ENCODE measurements around the gene ASIC1.
"Not testable (repeated sequence)": the region's sequence is repeated elsewhere in the genome, so short reads cannot be mapped to it uniquely, and the experiment has no call there.

The ASIC1 gene

DNA sequence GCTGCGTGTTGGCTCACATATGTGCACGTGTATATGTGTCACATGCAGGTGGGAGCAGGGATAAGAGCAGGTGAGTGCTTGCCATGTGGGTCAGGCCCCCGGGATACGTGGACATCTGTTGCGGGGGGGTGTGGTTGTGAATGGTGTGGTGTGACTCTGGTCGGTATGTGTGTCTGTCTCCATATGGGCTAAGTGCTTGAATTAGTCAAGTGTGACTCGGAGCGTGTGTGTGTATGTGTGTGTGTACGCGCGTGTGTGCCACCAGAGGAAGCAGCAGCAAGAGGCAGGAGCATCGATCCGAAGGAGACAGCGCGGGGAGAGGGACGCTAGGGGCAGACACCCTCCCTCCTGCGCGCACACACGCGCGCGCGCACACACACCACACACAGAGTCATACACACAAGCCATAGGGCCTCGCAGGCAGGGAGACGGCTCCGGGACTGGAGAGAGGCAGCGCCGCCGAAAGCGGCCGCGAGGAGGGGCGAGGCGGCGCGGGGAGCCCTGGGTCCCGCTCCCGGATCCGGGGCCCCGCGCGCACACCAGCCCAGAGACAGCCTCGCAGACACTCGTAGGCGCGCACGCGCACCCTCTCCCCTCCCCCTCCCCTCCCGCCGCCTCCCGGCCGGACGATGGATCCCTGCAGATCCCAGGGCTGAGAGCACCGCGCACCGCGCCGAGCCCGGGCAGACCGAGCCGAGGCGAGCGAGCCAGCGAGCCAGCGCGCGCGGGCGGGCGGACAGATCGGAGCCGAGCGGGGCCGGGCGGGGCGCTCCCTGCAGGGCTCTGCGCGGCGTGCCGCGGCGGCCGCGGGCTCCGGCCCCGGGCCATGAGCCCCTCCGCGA, at the start of gene ASIC1:
Gene ASIC1 (plus strand): TSS at position 597 of the 842 bp plus-strand sequence. CDS start 1,171 bp downstream, outside the sequence.
- no peak for DNase-seq

DNA sequence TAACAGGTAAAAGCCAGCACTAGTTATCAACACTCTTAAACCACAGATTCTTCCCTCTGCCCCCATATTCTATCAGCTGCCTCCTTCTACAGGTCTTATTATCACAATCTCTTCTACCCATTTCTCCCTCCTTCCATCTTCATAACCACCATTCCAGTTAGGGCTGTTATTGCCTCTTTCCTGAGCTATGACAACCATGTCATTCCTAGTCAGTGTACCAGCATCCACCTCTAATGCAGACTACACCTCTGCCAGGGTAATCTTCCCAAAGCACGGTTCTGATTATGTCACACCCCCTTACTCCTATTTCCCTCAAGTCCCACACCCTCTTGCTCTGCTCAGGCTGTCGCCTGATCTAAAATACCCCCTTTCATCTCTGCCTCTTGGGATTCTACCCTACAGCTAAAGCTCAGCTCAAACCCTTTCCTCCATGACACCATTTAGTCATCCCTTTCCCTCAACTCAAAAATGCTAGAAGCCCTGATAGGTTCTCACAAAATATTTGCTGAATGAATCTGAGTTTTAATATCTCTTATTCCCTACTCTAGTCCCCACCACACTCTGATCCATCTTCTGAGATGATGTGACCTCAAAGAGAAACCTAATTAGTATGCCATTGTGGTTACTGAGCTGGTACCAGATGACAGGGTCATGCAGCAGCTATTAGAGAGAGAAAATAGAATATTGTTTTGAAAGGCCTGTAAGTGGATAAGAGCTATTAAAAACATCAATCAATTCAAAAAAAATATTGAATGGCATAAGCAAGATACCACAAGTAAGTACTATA, 43.8 kb upstream of the ASIC1 start:
- no peak for DNase-seq

DNA sequence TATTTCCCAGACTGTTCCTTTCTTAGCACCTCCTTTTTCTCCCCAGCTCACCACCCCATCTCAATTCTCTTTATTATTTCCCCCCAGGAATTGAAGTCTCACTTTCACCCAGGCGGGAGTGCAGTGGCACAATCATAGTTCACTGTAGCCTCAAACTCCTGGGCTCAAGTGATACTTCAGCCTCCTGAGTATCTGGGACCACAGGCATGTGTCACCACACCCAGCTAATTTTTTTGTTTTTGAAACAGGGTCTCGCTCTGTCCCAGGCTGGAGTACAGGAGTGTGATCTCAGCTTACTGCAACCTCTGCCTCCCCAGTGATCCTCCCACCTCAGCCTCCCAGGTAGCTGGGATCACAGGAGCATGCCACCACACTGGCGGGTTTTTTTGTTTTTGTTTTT, 43.1 kb upstream of the ASIC1 start:
- no peak for DNase-seq

DNA sequence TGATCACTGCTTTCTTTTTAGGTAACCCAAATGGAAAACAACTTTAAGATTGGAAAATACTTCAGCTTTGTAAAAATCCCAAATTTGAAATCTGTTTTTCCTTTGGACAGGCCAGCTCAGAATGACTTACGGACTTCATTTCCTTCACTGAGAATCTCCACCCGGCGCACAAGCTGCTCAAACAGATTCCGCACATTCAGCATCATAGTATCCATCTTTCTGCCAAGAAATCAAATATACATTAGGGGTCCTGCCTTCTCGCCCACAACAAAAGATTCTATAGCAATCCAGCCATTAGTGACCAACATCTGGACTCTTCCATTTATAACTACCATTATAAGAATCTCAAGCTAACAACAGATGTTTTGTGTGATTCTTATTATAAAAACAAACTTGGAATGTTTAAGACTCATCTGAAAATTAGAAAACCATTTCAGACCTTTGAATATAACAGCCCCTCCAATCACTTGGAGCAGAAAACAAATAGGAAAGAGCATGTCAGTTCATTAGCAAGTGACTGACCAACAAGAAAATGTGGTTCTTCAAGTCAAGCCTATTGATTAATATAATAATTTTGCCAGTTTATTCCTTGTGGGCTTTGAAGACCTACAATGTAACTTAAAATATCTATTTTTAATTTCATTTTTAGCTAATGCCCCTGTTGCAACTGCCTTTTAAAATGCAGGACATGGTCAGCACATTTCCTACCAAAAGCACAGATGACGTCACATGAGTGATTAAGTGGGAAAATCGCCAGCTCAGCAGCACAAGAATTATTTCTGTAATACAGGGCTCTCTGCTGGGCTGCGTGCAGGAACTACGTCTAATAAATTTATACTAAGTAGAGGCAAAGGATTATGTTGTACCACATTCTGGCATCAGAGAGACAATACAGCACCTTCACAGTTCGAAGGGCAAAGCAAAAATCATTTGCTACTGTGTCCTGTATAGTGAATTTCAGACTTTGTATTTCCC, 40.6 kb upstream of the ASIC1 start:
- no peak for DNase-seq

DNA sequence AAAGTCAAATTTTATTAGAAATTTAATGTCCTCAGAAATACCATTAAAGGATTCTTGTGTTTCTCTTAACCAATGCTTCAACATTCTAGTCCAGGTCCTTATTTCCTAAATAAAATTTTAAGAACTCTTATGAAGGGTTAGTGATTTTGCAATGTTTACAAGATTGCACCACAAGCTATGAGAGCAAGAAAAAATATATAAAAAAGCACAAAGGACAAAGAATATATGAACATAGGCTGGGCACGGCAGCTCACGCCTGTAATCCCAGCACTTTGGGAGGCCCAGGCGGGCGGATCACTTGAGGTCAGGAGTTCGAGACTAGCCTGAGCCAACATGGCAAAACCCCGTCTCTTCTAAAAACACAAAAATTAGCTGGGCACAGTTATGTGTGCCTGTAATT, 39.8 kb upstream of the ASIC1 start:
- DNase-seq, result no peak

DNA sequence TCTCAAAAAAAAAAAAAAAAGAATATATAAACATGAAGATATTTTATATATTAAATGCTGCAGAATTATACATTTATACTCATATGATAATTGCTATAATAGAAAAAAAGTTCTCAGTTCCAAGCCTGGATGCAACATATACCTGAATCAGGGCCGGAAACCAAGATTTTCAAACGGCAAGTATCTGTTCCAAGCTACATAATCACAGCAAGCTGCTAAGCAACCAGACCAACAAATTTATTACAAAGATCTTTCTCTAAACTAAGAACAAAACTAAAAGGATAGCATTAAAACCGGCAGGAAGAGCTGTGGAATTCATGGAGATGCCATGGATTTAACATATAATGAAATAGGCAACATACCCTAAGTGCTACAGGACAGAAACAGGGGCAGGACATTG, 39.2 kb upstream of the ASIC1 start:
- DNase-seq, result no peak

DNA sequence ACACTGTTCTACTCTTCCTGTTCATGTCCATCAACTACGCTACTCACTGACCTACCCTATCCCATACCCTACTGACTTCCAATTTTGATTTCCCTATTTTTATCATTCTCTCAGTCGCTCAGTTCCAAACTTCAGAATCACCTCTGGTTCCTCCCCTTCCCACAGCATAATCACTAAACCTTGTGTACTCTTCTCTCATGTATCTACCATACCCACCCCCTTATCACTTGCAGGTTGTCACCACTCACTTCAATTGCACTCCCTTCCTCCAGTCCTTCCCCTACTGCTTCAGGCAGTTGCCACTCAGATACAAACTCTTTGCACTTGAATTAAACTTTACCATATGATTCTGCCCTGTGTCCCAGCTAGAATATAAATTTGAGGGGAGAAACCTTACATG, 38.4 kb upstream of the ASIC1 start:
- no peak for DNase-seq

DNA sequence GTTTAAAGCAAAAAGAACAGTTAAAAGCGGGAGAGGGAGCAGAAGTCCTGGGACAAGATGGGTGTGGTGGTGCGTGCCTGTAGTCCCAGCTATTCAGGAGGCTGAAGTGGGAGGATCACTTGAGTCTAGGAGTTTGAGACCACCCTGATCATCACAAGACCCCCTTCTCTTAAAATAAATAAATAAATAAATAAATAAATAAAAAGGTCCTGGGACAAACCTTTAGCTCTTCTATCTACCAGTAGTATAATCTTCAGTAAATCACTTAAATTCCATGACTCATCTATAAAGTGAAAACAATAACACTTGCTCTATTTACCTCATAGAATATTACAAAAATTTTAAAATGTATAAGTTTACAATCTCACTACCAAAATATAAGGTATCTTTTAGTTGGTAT, 37.9 kb upstream of the ASIC1 start:
- no peak for DNase-seq

DNA sequence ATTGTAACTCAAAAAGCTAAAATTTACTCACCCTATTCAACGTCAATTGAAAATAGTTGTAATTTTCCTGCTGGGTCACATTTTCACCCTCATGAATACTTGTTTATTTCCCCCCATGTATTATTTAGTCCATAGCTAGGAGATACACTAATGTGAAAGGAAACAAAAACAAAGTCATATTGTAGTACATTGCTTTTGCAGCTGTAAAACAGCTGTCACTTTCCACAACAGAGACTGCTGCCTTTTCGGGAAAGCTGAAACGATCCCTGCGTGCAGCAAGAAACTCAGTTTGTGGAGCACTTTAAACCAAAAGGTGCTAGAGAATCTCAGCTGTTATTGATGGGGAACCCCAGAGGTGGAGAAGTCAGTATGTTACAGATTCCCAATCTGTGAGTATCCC, 36.4 kb upstream of the ASIC1 start:
- no peak for DNase-seq

DNA sequence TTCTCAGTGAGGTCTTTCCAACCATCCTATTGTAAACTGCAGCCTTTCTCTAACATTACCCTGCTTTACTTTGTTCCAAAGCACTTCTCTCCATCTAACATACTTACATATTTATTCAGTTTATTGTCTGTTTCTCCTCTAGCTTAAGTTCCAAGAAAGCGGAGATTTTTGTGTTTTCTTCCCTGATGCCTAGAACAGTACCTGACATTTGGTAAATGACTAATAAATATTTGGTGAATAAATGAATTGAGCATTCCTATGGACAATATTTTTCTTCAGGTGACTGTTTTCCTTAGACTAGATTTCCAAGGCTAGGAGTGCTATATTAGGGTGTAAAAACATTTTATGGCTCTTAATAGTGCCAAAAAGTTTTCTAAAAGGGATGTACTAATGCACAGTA, 34.5 kb upstream of the ASIC1 start:
- DNase-seq, result no peak

DNA sequence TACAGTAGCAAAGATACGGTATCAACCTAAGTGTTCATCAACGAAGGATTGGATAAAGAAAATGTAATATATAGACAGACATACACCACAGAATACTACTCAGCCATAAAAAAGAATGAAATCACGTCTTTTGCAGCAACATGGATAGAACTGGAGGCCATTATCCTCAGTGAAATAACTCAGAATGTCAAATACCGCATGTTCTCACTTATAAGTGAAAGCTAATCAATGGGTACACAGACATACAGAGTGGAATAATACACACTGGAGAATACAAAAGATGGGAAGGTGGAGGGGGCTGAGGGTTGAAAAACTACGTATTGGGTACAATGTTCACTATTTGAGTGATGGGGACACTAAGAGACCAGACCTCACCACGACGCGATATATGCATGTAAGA, 33.2 kb upstream of the ASIC1 start:
- DNase-seq, result no peak

DNA sequence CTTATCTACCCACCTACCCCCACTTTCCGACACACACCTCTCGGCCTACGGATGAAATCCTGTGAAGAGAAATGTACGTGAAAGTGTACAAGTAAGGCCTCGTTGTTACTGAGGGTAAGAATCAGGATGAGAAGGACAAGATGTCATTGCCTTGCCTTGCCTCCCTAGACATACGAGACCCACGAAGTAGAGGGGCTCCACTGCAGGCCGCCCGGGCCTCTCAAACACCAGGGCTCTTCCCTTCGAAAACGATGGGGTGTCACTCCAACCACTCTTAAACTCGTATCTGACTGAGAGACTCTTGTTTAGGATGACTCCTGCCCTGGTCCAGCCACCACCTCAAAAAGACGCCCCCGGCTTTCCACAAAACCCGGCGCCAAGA, 32.6 kb upstream of the ASIC1 start:
- no peak for DNase-seq

DNA sequence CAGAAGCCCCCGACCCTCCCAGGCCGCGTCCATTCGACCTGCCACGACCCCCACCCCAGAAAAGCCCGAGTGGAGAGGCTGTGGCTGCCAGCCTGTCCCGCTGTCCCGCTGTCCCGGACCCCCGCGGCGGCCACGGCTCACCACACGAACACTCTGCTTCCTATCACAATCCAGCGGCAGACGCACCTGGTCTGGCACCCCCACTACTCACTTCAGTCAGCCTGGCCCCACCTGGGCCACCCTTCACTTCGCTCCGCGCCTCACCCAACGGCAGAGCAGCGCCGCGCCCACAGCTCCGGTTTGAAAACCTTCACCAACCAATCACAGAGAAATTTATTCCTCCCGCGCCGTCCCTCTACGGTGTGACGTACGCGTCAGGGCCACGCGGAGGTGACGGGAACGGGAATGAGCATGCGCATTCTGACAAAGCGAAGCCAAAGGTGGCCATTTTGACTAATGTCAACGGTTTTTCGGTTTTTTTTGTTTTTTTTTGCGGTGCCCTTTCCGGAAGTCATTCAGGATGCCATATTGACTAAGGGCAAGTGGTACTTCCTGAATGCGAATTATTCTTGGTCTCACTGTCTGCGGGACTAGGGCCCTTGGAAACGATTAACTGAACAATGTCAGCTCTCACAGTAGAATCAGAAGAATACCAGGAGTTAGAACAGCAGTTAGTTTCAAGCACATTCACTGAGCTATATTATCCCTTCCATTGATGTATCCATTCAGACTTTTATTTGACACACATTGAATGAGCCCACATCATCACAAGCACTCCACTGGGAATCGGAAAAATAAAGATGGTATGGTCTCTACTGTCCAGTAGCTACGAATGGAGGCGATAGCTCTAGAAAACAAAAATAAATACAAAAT, 32.0 kb upstream of the ASIC1 start, which contains the start of gene RACGAP1:
Gene RACGAP1 (minus strand): TSS at position 308 of the 873 bp plus-strand sequence. CDS start 8,779 bp downstream, outside the sequence.
- peak; percentile 96 for DNase-seq

DNA sequence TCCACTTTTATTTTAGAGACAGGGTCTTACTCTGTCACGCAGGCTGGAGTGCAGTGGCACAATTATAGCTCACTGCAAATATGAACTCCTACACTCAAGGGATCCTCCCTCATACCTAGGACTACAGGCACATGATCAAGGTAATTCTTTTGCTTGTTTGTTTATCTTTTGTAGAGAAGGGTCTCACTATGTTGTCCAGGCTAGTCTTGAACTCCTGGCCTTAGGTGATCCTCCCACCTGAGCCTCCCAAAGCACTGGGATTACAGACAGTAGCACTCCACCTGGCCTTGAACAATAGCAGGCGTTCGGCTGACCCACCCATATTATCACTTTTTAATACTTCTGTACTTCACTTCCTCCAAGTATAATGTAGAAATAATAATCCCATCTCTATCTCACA, 30.7 kb upstream of the ASIC1 start:
- DNase-seq, result no peak

DNA sequence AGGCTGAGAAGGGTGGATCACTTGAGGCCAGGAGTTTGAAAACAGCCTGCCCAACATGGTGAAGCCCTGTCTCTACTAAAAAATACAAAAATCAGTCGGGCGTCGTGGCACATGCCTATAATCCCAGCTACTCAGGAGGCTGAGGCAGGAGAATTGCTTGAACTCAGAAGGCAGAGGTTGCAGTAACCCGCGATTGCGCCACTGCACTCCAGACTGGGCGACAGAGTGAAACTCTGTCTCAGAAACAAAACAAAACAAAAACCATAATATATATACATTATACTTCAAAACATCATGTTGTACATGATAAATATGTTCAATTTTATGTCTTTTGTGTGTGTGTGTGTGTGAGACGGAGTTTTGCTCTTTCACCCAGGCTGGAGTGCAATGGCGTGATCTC, 26.9 kb upstream of the ASIC1 start:
- DNase-seq, result not testable (repeated sequence)

DNA sequence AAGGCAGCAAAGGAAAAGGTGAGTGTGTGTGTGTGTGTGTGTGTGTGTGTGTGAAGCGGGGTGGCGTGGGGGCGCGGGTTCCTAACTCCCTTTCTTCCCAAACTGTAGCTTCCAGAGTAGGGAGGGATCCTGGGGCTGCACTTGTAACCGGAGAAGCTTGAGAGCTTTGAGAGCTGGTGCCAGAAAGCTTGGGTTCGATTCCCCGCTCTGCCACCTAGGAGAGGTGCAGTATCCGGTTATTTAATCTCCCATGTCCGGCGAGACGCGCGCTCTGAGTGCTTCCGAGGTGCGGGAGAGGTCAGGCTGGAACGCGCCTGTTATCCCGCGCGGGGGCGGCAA, 24.9 kb upstream of the ASIC1 start:
- no peak for DNase-seq

DNA sequence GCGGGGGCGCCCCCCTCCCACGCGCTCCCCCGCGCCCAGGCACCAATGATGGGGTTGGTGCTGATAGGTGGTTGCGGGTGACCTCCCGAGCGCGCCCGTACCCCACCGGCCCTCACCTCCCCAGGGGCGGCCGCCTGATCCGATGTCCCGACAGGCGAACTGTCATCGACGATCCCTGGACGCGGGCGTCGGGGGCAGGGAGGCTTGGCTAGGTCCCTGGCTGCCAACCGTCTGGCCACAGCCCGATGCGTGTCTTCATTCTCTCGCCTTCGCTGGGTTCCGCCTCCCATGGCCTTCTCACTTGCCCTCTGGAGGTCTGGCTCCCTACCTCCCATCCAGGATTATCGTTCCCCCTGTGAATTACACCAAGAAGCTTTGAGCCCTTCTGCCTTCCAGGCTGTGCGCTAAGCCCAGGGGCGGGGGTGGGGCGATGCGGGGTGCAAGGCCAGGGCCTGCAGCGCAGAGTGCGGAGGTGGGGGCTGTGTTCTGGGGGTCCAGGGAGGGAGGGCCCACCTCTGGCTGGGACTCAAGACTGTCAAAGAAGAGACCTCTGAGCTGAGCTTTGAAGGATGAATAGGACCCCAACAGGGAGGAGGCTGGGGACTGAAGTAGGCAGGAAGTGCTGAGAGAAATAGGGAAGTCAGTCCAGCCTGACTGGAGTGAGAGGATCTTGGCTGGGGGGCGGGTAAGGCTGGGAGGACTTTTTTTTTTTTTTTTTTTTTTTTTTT, 24.4 kb upstream of the ASIC1 start:
- DNase-seq, result no peak

DNA sequence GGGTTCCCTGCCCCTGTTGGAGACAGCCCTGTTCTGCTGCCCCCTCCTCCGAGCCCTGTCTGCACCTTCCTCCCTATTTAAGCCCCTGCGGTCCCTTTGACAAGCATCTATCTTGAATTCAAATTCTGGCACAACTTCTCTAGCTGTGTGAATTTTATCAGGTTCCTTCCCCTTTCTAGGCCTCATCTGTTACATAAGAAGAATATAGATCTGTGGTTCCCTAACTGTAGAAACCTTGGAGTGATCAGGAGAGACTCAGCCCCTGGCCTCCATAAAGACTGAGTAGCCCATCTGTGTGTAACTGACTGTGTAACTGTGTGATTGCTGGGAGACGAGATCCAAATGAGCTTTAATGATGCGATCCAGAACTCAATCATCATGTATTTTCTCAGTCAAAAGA, 19.1 kb upstream of the ASIC1 start:
- DNase-seq, result no peak

DNA sequence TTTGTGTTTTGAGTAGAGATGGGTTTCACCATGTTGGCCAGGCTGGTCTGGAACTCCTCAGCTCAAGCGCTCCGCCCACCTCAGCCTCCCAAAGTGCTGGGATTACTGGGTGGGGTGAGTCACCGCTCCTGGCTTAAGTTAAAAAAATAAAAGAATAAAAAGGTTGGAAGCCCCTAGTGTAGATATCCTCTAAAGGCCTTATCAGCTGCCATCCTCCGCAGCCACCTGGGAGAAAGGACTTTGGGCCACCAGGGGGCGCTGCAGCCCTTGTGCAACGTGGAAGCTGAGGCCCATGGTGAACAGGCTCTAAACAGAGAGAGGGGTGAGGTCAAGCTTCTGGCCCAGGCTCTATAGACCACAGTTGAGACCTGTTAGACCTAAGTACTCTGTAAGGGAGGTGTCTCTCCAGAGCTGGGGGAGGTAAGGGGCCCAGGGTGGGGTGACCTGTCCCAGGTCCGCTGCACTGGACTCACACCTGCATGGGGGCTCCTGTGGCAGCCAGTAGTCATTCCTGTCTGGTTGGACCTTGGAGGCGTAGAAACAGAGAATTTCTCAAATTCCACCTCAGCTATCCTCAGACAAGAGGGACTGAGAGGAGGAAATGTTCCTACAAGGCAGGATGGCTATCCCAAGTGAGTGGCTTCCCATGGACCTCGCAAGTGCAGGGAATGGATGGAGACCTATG, 18.1 kb upstream of the ASIC1 start:
- DNase-seq, result no peak

DNA sequence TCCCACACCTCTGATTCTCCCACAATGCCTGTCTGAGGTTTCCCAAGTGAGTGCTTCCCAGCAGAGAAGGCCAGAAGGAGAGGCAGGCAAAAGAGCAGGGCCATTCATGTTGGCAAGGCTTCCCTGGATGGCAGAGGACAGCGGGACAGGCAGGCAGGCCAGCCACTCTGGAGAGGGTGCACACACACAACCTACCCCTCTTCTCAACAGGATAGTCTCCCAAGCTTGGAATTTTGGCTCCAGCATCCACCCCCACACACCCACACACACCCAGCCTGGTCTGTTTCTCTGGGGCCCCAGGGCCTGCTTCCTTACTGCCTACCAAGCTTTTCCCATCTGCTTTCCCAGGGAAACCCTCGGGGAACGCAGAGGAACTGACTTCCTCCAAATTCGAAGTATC, 16.7 kb upstream of the ASIC1 start:
- no peak for DNase-seq
